HUES6 (cell line): ENCODE results near the gene BAIAP2L1.
"Not testable (repeated sequence)": the region's sequence is repeated elsewhere in the genome, so short reads cannot be mapped to it uniquely, and the experiment has no call there.

Experiments
- H3K27ac ChIP-seq: 2 replicates; pipeline ENCODE4 v1.7.0; 2013; ENCODE audit warnings: low read depth, mild to moderate bottlenecking, low read length, inconsistent platforms
- H3K27me3 ChIP-seq: 2 replicates; pipeline ENCODE4 v1.6.1; 2013; ENCODE audit warnings: low read length; ENCODE audit not compliant: control insufficient read depth, insufficient read depth
- H3K36me3 ChIP-seq: 2 replicates; pipeline ENCODE4 v1.6.1; 2013; ENCODE audit warnings: low read length; ENCODE audit not compliant: control insufficient read depth, insufficient read depth
- H3K4me1 ChIP-seq: 2 replicates; pipeline ENCODE4 v1.6.1; 2013; ENCODE audit warnings: low read length; ENCODE audit not compliant: control insufficient read depth, insufficient read depth
- H3K4me3 ChIP-seq: 2 replicates; pipeline ENCODE4 v1.5.1; 2013; ENCODE audit warnings: low read depth, low read length
- H3K9ac ChIP-seq: one replicate; pipeline ENCODE4 v1.6.1; 2013; ENCODE audit warnings: mild to moderate bottlenecking, low read length
- H3K9me3 ChIP-seq: 2 replicates; pipeline ENCODE4 v1.6.1; 2013; ENCODE audit warnings: low read depth, low read length; ENCODE audit not compliant: control insufficient read depth, insufficient read depth

Gene BAIAP2L1

GRCh38 chr7:98319176-98319575 is 81.7 kb downstream of the BAIAP2L1 start:
- Histone ChIP-seq H3K4me1 (peaks cover 20% of the 10 kb centered on the region), H3K36me3 (peaks cover 31% of the 10 kb centered on the region), H3K27ac (no peak overlapping the region), H3K4me3 (no peak overlapping the region), H3K27me3 (no peaks in the 10 kb centered on the region), H3K9me3 (peaks cover 10% of the 10 kb centered on the region; the same call in 1 of the 2 replicates), H3K9ac (no peak overlapping the region)

GRCh38 chr7:98317366-98318040 is 83.4 kb downstream of the BAIAP2L1 start:
- Histone ChIP-seq H3K9ac (no peak overlapping the region), H3K4me1 (peaks cover 3% of the 10 kb centered on the region; the same call in 1 of the 2 replicates), H3K36me3 (peaks cover 33% of the 10 kb centered on the region), H3K9me3 (peaks cover 10% of the 10 kb centered on the region; the same call in 1 of the 2 replicates), H3K27ac (no peak overlapping the region), H3K27me3 (no peaks in the 10 kb centered on the region), H3K4me3 (no peak overlapping the region)

GRCh38 chr7:98315994-98316527 is 84.8 kb downstream of the BAIAP2L1 start:
- H3K9ac ChIP-seq, H3K4me1 ChIP-seq, H3K27me3 ChIP-seq, H3K4me3 ChIP-seq, H3K27ac ChIP-seq: not testable (repeated sequence)
- H3K36me3 ChIP-seq = peaks cover 42% of the 10 kb centered on the region
- H3K9me3 ChIP-seq = peaks cover 10% of the 10 kb centered on the region; the same call in 1 of the 2 replicates

GRCh38 chr7:98315318-98315993 is 85.4 kb downstream of the BAIAP2L1 start:
- Histone ChIP-seq H3K27ac (no peak overlapping the region), H3K36me3 (peaks cover 45% of the 10 kb centered on the region)

GRCh38 chr7:98314469-98314868 is 86.4 kb downstream of the BAIAP2L1 start:
- Histone ChIP-seq H3K36me3 (peaks cover 51% of the 10 kb centered on the region), H3K27me3 (no peaks in the 10 kb centered on the region), H3K9me3 (peaks cover 10% of the 10 kb centered on the region; the same call in 1 of the 2 replicates), H3K27ac (no peak overlapping the region), H3K4me1 (no peaks in the 10 kb centered on the region), H3K4me3 (no peak overlapping the region), H3K9ac (no peak overlapping the region)

More at GRCh38 chr7:98315318-98315993, 85.4 kb downstream of the BAIAP2L1 start:
- H3K9ac ChIP-seq = no peak overlapping the region
- no peaks in the 10 kb centered on the region for H3K4me1 ChIP-seq
- peaks cover 10% of the 10 kb centered on the region; the same call in 1 of the 2 replicates for H3K9me3 ChIP-seq
- H3K4me3 ChIP-seq = no peak overlapping the region
- H3K27me3 ChIP-seq = no peaks in the 10 kb centered on the region

GRCh38 chr7:98312201-98312600 is 88.7 kb downstream of the BAIAP2L1 start:
- H3K9me3 ChIP-seq = peaks cover 3% of the 10 kb centered on the region; the same call in 1 of the 2 replicates
- H3K4me1 ChIP-seq = no peaks in the 10 kb centered on the region
- H3K27me3 ChIP-seq = no peaks in the 10 kb centered on the region
- no peak overlapping the region for H3K4me3 ChIP-seq
- H3K36me3 ChIP-seq = peaks cover 56% of the 10 kb centered on the region
- no peak overlapping the region for H3K9ac ChIP-seq
- no peak overlapping the region for H3K27ac ChIP-seq

- Histone ChIP-seq H3K36me3 (peaks cover 53% of the 10 kb centered on the region), H3K4me3 (no peak overlapping the region), H3K9ac (no peak overlapping the region), H3K27ac (no peak overlapping the region), H3K27me3 (no peaks in the 10 kb centered on the region), H3K4me1 (peaks cover 4% of the 10 kb centered on the region; the same call in 1 of the 2 replicates), H3K9me3 (no peaks in the 10 kb centered on the region)
Measured at GRCh38 chr7:98309566-98309965, 91.3 kb downstream of the BAIAP2L1 start.

- H3K9me3 ChIP-seq = no peaks in the 10 kb centered on the region
- no peak overlapping the region for H3K4me3 ChIP-seq
- H3K27me3 ChIP-seq = no peaks in the 10 kb centered on the region
- H3K4me1 ChIP-seq = peaks cover 19% of the 10 kb centered on the region
- H3K9ac ChIP-seq = no peak overlapping the region
- peaks cover 51% of the 10 kb centered on the region for H3K36me3 ChIP-seq
- H3K27ac ChIP-seq = no peak overlapping the region
Measured at GRCh38 chr7:98307971-98308466, 92.9 kb downstream of the BAIAP2L1 start.

- no peak overlapping the region for H3K9ac ChIP-seq
- H3K27ac ChIP-seq = no peak overlapping the region
- H3K4me3 ChIP-seq = no peak overlapping the region
- H3K9me3 ChIP-seq = no peaks in the 10 kb centered on the region
- H3K4me1 ChIP-seq = peaks cover 20% of the 10 kb centered on the region
- no peaks in the 10 kb centered on the region for H3K27me3 ChIP-seq
- H3K36me3 ChIP-seq = peaks cover 51% of the 10 kb centered on the region
Measured at GRCh38 chr7:98305951-98306535, 94.8 kb downstream of the BAIAP2L1 start.

- Histone ChIP-seq H3K9ac (peak overlapping the region; percentile 22), H3K36me3 (peaks cover 47% of the 10 kb centered on the region), H3K4me1 (peaks cover 29% of the 10 kb centered on the region), H3K27ac (peak overlapping the region; percentile 60; the same call in 1 of the 2 replicates), H3K9me3 (no peaks in the 10 kb centered on the region), H3K4me3 (no peak overlapping the region; the same call in 1 of the 2 replicates), H3K27me3 (no peaks in the 10 kb centered on the region)
Measured at GRCh38 chr7:98303906-98304305, 97.0 kb downstream of the BAIAP2L1 start.
